ENCODE data around the gene SLC22A16.

DNA sequence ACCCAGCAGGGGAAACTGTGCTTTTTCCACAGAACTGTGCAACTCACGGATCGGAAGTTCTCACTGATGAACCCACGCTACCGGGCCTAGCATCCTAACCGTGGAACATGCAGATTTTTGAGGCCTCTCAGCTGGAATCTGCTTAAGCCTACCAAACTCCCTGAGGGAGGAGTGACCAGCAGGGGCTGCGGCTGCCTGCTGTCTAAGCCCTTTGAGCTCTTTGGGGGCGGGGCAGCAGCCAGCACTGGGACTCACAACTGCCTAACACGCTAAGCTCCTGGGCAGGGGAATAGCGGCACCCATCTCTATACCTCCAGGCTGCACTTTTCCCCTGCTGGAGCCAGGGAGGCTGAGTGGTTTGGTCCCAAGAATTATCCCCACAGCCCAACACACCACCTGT is 97.9 kb downstream of the SLC22A16 start:
- TF ChIP-seq, protein P1, sequence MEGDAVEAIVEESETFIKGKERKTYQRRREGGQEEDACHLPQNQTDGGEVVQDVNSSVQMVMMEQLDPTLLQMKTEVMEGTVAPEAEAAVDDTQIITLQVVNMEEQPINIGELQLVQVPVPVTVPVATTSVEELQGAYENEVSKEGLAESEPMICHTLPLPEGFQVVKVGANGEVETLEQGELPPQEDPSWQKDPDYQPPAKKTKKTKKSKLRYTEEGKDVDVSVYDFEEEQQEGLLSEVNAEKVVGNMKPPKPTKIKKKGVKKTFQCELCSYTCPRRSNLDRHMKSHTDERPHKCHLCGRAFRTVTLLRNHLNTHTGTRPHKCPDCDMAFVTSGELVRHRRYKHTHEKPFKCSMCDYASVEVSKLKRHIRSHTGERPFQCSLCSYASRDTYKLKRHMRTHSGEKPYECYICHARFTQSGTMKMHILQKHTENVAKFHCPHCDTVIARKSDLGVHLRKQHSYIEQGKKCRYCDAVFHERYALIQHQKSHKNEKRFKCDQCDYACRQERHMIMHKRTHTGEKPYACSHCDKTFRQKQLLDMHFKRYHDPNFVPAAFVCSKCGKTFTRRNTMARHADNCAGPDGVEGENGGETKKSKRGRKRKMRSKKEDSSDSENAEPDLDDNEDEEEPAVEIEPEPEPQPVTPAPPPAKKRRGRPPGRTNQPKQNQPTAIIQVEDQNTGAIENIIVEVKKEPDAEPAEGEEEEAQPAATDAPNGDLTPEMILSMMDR (IDR thresholded peaks at IDR 0.05), result no peak
- TF ChIP-seq NFIC (IDR thresholded peaks at IDR 0.05; ENCODE audit: borderline replicate concordance), result no peak
- TF ChIP-seq RXRA (IDR thresholded peaks at IDR 0.05; ENCODE audit: borderline replicate concordance, low read depth), result no peak
- TF ChIP-seq ZBTB33 (IDR thresholded peaks at IDR 0.05; ENCODE audit: borderline replicate concordance, low read depth), result no peak
- TF ChIP-seq CHD2 (IDR thresholded peaks at IDR 0.05; ENCODE audit: low read length, partially characterized antibody), result no peak
- no peak for TF ChIP-seq EZH2phosphoT487 (IDR thresholded peaks at IDR 0.05; ENCODE audit: borderline replicate concordance, low read depth)
- no peak for TF ChIP-seq MXI1 (IDR thresholded peaks at IDR 0.05; ENCODE audit: low read depth, low read length)
- TF ChIP-seq JUND (IDR thresholded peaks at IDR 0.05), result no peak
- TF ChIP-seq TCF12 (IDR thresholded peaks at IDR 0.05), result no peak
- no peak for TF ChIP-seq USF2 (IDR thresholded peaks at IDR 0.05; ENCODE audit: borderline replicate concordance, low read depth, low read length)
- TF ChIP-seq EP300 (IDR thresholded peaks at IDR 0.05; ENCODE audit: borderline replicate concordance in 1 of 2, low read depth in 1 of 2, low read length in 1 of 2), result no peak
- no peak for TF ChIP-seq FOXM1 (IDR thresholded peaks at IDR 0.05; ENCODE audit: low read depth)
- TF ChIP-seq POLR2AphosphoS5 (IDR thresholded peaks at IDR 0.05; ENCODE audit: low read depth, low read length), result no peak
- no peak for TF ChIP-seq SIN3A (IDR thresholded peaks at IDR 0.05; ENCODE audit: borderline replicate concordance, low read depth, low read length)

Data from SK-N-SH (cell line).